Tibial artery (tissue), 4 donors: ENCODE measurements around the gene PADI4.

Experiments
- DNase-seq, 2 donors: peaks; one replicate each; pipeline ENCODE4 v3.0.0-alpha.2; 2019
- H3K27ac ChIP-seq, 2 donors: fragments of 200-600 bp; sonication (generic) in 1 of 2; 1 replicate in 1 of 2; 2 replicates in 1 of 2; pipeline ENCODE4 v1.5.1; 2018 to 2019; ENCODE audit warnings: mild to moderate bottlenecking in 1 of 2
- H3K27me3 ChIP-seq, 2 donors: fragments of 200-600 bp; sonication (generic) in 1 of 2; one replicate each; pipeline versions ENCODE4 v1.5.1 to v1.6.0; 2016 to 2019
- H3K36me3 ChIP-seq, 3 donors: fragments of 200-600 bp; sonication (generic) in 2 of 3; one replicate each; pipeline ENCODE4 v1.5.1; 2016 to 2019; ENCODE audit warnings: mild to moderate bottlenecking in 2 of 3
- H3K4me1 ChIP-seq, 4 donors: fragments of 200-600 bp; sonication (generic) in 2 of 4; 1 replicate in 3 of 4; 2 replicates in 1 of 4; pipeline ENCODE4 v1.5.1; 2016 to 2019
- H3K4me3 ChIP-seq, 2 donors: fragments of 200-600 bp; sonication (generic) in 1 of 2; 1 replicate in 1 of 2; 2 replicates in 1 of 2; pipeline ENCODE4 v1.5.1; 2018 to 2019; ENCODE audit warnings: mild to moderate bottlenecking in 2 of 2
- H3K9me3 ChIP-seq, 3 donors: fragments of 200-600 bp; sonication (generic) in 1 of 3; one replicate each; pipeline ENCODE4 v1.5.1; 2016 to 2019
- CTCF ChIP-seq, 2 experiments: fragments of 200-600 bp in 1 of 2; fragments of 450-650 bp in 1 of 2; IDR thresholded peaks; one replicate each; pipeline ENCODE4 v1.5.1; 2017 to 2019; ENCODE audit warnings: antibody characterized with exemption in 2 of 2, mild to moderate bottlenecking in 1 of 2, moderate library complexity in 1 of 2
- intact Hi-C: fragments of 100-400 bp; cut with DNase I; formaldehyde crosslinking; loops from one replicate; pipeline ENCODE4 v1.15.0; 2023; ENCODE audit warnings: low total_unique reads

PADI4 gene

GRCh38 chr1:17351598-17352324 lies 43.8 kb downstream of the PADI4 start:
- Histone ChIP-seq H3K27ac (no peak overlapping the region), H3K4me1 (no peaks in the 10 kb centered on the region), H3K36me3 (no peaks in the 10 kb centered on the region), H3K27me3 (peaks cover 0 to 67% of the 10 kb centered on the region in 2 donors), H3K9me3 (no peaks in the 10 kb centered on the region), H3K4me3 (no peak overlapping the region)
- intact Hi-C loops: no loop called here
- DNase-seq: no peak
- no peak for TF ChIP-seq CTCF (IDR thresholded peaks at IDR 0.05)

GRCh38 chr1:17352419-17352909 lies 44.5 kb downstream of the PADI4 start:
- no peak for DNase-seq
- no peaks in the 10 kb centered on the region for H3K9me3 ChIP-seq
- H3K27me3 ChIP-seq: peaks cover 0 to 67% of the 10 kb centered on the region in 2 donors
- no peaks in the 10 kb centered on the region for H3K36me3 ChIP-seq
- no peak overlapping the region for H3K4me3 ChIP-seq
- no peaks in the 10 kb centered on the region for H3K4me1 ChIP-seq
- no peak for TF ChIP-seq CTCF (IDR thresholded peaks at IDR 0.05)
- intact Hi-C loops: no loop called here
- no peak overlapping the region for H3K27ac ChIP-seq

DNA sequence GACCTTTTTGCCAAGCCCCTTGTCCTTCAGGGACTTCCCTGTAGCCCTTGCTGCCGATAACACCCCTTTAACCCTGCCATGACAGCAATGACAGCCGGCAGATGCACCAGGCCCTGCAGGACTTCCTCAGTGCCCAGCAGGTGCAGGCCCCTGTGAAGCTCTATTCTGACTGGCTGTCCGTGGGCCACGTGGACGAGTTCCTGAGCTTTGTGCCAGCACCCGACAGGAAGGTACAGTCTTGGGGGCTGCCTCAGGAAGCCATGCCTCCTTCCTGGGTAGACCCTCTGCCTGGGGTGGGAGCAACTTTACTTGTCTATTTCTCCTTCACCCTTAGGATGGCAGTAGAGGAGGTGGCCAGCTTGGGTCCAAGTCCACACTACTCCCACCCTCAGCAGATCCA lies 47.9 kb downstream of the PADI4 start:
- Histone ChIP-seq H3K27me3 (peaks cover 0 to 63% of the 10 kb centered on the region in 2 donors), H3K9me3 (no peaks in the 10 kb centered on the region), H3K4me3 (no peak overlapping the region), H3K4me1 (no peaks in the 10 kb centered on the region), H3K27ac (no peak overlapping the region), H3K36me3 (no peaks in the 10 kb centered on the region)
- no peak for DNase-seq
- intact Hi-C loops: no loop called here
- no peak for TF ChIP-seq CTCF (IDR thresholded peaks at IDR 0.05)

DNA sequence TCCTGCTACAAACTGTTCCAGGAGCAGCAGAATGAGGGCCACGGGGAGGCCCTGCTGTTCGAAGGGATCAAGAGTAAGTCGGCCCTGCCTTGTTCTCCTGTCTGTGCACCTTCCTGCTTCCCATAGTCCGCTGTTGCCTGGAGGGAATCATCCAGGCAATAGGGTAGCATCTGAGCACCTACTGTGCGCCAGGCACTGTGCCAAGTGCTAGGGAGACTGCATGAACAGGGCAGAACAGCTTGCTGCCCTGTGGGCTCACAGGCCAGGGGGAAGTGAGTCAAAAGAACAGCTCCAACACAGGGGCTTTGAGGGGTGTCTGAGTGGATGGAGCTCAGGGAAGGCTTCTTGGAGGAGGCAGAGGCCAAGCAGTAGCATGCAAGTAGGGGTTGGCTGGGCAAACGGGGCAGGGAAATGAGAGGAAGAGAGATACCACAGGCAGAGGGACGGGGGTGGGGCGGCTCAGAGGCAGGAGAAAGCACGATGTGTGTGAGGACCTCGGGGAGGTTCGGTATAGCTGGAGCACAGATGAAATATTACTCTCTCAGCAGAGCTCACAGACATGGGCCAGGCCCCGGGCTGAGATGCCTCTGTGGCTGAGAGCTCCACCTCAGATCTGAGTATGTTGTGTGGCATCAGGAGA lies 48.5 kb downstream of the PADI4 start:
- DNase-seq: no peak
- Histone ChIP-seq H3K4me3 (no peak overlapping the region), H3K4me1 (no peaks in the 10 kb centered on the region), H3K27ac (no peak overlapping the region), H3K27me3 (peaks cover 0 to 63% of the 10 kb centered on the region in 2 donors), H3K9me3 (no peaks in the 10 kb centered on the region), H3K36me3 (no peaks in the 10 kb centered on the region)
- intact Hi-C loops: no loop called here
- no peak for TF ChIP-seq CTCF (IDR thresholded peaks at IDR 0.05)

DNA sequence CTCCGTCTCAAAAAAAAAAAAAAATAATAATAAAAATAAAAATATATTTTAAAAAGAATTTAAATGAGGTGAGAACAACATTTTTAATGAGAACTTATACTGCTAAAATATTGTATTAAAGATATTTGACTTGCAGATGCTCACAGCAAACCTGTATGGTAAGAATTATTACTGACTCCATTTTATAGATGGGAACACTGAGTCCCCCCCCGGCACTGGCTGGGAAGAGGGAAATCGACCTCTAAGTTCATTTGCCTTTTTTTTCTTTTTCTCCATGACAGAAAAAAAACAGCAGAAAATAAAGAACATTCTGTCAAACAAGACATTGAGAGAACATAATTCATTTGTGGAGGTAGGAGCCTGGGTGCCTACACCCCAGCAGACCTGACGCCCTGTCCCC lies 50.6 kb downstream of the PADI4 start:
- peaks cover 0 to 58% of the 10 kb centered on the region in 2 donors for H3K27me3 ChIP-seq
- no peak for TF ChIP-seq CTCF (IDR thresholded peaks at IDR 0.05)

More for the DNA sequence above, 50.6 kb downstream of the PADI4 start:
- no peaks in the 10 kb centered on the region for H3K9me3 ChIP-seq
- H3K27ac ChIP-seq: no peak overlapping the region
- H3K4me3 ChIP-seq: no peak overlapping the region
- DNase-seq: no peak
- H3K4me1 ChIP-seq: no peaks in the 10 kb centered on the region
- H3K36me3 ChIP-seq: no peaks in the 10 kb centered on the region
- intact Hi-C loops: no loop called here
